Smooth muscle cell of the brain vasculature (primary cell): ENCODE measurements around the gene SRC.

Experiments used
- DNase-seq: peaks from one replicate; pipeline ENCODE4 v3.0.0-alpha.2; 2012; ENCODE audit warnings: low read depth, low spot score

The SRC gene

DNA sequence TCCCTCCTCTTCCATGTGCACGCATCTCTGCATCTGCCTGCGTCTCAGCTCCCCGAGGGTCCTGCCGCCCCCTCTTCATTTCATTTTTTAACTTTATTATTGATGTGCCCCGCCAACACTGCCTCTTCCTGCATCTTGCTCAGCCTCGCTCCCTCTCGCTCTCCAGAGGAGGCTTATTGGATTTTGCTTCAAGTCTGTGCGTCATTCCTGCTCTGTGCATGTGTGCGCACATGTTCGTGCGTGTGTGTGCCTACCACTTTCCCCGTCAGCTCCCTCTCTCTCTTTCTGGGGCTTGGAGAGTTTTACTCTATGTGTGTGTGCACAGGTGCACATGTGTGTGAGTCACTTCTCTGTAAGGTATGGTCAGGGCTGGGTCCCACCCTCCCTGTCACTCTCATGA is 103.3 kb downstream of the SRC start:
- no peak for DNase-seq

DNA sequence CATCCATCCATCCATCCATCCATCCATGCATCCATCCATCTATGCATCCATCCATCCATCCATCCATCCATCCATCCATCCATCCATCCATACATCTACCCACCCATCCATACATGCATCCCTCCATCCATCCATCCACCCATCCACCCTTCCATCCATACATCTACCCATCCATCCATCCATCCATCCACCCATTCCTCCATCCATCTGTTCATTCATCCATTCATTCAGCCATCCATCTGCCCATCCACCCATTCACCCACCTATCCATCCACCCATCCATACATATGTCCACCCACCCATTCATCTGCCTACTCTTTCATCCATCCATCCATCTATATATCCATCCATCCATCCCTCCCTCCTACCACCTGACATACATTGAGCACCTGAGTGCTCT is 104.4 kb downstream of the SRC start:
- no peak for DNase-seq

DNA sequence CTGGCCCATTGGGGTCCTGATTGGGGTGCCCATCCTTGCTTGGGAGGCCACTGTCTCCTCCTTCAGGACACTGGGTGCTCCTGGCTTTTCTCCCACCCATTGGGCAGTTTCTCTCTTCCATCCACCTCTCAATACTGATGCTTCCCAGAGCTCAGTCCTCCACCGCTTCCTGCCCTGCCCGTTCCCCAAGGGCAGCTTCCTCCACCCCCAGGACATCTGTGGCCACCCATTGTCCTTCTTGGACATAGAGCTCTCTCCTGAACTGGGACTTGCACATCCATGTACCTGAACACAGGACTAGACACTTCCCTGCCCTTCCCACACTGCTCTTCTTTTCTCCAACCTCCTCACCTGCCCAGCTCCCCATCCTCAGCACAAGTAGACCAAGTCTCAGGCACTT is 105.7 kb downstream of the SRC start:
- no peak for DNase-seq

DNA sequence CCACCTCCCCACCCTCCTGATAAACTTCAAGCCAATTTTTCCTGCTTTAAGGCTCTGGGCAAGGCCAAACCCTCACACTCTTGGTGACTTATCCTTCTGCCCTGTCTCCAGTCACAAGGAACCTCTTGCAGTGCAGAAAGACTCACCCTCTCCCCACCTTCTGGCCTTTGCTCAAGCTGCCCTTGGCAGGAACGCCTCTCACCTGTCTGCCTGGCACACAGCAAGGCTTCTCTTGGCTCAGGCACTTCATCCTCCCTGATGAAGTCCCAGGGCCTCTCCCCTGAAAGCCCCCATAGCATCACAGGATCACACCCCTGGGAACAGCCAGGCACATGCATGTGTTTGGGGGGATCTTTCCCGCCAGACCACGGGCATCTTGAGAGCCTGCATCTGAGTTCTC is 106.3 kb downstream of the SRC start:
- DNase-seq = no peak

DNA sequence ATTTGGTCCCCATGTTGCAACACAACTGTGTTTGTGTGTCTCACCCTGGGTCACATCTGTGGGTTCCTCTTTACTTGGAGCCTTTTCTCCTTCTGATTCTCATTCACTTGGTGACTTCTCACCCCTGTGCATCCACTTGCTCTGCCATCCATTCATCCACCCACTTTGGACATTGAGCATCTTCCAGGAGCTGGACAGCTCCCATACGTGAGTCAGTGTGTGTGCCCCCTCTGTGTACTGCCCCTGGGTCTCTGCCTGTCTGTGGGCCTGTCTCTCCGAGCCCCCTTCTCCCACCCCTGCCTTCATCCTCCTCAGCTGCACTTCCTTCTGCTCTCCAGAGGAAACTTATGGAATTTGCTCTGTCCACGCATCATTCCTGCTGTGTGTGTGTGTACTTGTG is 107.3 kb downstream of the SRC start:
- no peak for DNase-seq

DNA sequence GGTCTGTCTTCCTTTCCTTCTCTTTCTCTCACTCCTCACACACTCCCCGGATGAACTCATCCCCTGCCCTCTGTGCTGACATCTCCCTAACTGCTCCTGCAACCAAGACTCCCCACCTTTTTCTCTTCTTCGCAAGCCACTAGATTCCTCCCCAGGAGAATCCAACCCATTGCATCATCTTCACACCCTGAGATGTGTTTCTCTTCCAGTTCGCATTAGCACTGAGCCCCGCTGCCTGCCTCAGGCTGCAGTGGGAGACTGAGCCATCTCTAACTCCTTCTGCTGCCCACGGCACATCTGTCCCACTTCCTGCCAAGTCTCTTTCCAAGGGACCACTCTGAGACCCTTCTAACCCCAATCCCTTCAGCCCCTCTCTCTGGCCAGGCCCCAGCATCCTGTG is 107.9 kb downstream of the SRC start:
- DNase-seq = no peak

DNA sequence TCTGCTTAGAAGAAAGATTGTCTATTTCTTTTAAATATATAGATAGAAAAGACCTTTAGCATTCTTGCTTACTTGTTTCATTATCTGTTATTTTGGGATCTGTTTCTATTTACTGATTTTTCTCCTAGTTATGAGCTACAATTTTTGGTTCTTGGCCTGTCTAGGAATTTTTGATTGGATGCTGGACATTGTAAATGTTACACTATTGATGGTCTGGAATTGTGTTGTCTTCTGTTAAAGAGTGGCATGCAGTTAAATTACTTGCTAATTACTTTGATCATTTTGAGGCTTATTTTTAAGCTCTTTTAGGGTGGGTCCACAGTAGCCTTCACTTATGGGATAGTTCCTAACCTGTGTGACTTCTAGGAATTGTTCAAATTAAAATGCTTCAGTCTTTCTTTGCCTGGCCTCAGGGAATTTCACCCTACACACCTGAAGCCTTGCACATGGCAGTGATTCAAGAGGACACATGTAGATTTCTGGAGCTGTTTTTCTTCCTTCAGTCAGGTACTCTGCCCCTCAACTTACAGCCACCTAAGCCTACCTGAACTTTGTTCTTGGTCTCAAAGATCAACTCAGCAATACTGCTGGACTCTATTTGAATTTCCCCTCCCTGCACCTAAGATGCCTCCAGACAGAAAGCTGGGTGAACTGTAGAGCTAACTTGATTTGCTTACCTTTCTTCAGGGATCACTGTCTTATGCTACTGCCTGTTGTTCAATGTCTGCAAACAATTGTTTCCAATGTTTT is 108.9 kb downstream of the SRC start:
- no peak for DNase-seq
